Measurements from ENCODE around the gene LCLAT1. TPM values are rescaled to one million over a fixed set of nuclear protein-coding genes. Genes with fewer than 3 reads are reported as not detected.
"Not testable (repeated sequence)": the region's sequence is repeated elsewhere in the genome, so short reads cannot be mapped to it uniquely, and the experiment has no call there.

The LCLAT1 gene
- total RNA-seq, 1 experiment from 2014 or later: 36.0 TPM

GRCh38 chr2:30493440-30493839 is 46.4 kb downstream of the LCLAT1 start:
- H3K27ac ChIP-seq (ENCODE audit: low read length): no peak overlapping the region
- POLR2A ChIA-PET: no interaction called here
- no peak for TF ChIP-seq POLR2AphosphoS5 (IDR thresholded peaks at IDR 0.05; ENCODE audit: low read depth, low read length)
- no peak for TF ChIP-seq SIN3A (IDR thresholded peaks at IDR 0.05; ENCODE audit: borderline replicate concordance, insufficient read depth, low read depth, low read length)
- no peak for TF ChIP-seq REST (IDR thresholded peaks at IDR 0.05; ENCODE audit: insufficient read depth in 1 of 2, low read depth in 2 of 2, low read length in 1 of 2)
- no peak for TF ChIP-seq TCF7L2 (IDR thresholded peaks at IDR 0.05; ENCODE audit: low read depth, low read length)
- TF ChIP-seq CTCF (IDR thresholded peaks at IDR 0.05): no peak
- CTCF ChIA-PET: no interaction called here
- no peaks in the 10 kb centered on the region for H3K27me3 ChIP-seq (ENCODE audit: control insufficient read depth, insufficient read depth, low read length)
- H3K4me1 ChIP-seq (ENCODE audit: control insufficient read depth, insufficient read depth, low read length): no peaks in the 10 kb centered on the region
- H3K36me3 ChIP-seq (ENCODE audit: control insufficient read depth, insufficient read depth, low read length): no peaks in the 10 kb centered on the region
- BruUV-seq (replicated peaks): no TSS peak
- H3K4me3 ChIP-seq (ENCODE audit: low read depth in 2 of 2, low read length in 2 of 2): no peak overlapping the region
- no peak for DNase-seq (ENCODE audit: low read depth, low spot score)
- H3K9me3 ChIP-seq (ENCODE audit: control insufficient read depth, insufficient read depth, low read depth, low read length): peaks cover 14% of the 10 kb centered on the region; the same call in 1 of the 2 replicates
- ATAC-seq: no peak
- in situ Hi-C loops (cut with HindIII; ENCODE audit: low pct_unique_long_range_greater_than_20kb, low sequenced_read_pairs) (no loop called here), intact Hi-C loops (cut with micrococcal nuclease; ENCODE audit: unreplicated experiment) (no loop called here)

DNA sequence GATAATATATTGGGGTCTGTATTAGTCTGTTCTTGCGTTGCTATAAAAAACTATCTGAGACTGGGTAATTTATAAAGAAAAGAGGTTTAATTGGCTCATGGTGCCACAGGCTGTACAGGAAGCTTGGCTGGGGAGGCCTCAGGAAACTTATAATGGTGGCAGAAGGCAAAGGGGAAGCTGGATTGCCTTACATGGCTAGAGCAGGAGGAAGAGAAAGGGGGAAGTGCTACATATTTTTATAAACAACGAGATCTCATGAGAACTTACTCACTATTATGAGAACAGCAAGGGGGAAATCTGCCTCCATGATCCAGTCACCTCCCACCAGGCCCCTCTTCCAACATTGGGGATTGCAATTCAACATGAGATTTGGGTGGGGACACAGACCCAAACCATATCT is 48.9 kb downstream of the LCLAT1 start:
- DNase-seq (ENCODE audit: low read depth, low spot score); BruUV-seq (replicated peaks); H3K36me3 ChIP-seq (ENCODE audit: control insufficient read depth, insufficient read depth, low read length); H3K4me3 ChIP-seq (ENCODE audit: low read depth in 2 of 2, low read length in 2 of 2); H3K27me3 ChIP-seq (ENCODE audit: control insufficient read depth, insufficient read depth, low read length); H3K4me1 ChIP-seq (ENCODE audit: control insufficient read depth, insufficient read depth, low read length); POLR2A ChIA-PET; H3K27ac ChIP-seq (ENCODE audit: low read length); CTCF ChIA-PET; ATAC-seq; in situ Hi-C loops (cut with HindIII; ENCODE audit: low pct_unique_long_range_greater_than_20kb, low sequenced_read_pairs); intact Hi-C loops (cut with micrococcal nuclease; ENCODE audit: unreplicated experiment): not testable (repeated sequence)
- peaks cover 28% of the 10 kb centered on the region for H3K9me3 ChIP-seq (ENCODE audit: control insufficient read depth, insufficient read depth, low read depth, low read length)

DNA sequence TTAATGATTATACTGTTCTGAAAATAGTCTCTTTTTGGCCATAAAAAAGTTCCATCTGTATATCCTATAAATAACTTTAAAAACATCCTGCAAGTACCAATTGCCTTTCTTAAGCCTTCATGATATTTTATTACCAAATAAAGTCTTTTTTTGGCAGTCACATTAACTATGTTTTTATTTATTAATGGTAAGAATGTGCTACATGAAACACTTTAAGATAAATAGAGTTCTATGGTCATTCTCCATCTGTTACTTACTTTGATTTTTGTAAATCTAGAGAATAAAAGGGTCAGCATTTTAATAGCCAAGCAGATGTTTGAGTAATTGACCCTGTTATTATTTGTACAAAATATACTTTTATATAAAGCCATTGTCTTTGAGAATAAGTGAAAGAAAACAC is 52.6 kb downstream of the LCLAT1 start:
- no peak for ATAC-seq
- peaks cover 30% of the 10 kb centered on the region for H3K9me3 ChIP-seq (ENCODE audit: control insufficient read depth, insufficient read depth, low read depth, low read length)
- no peaks in the 10 kb centered on the region for H3K27me3 ChIP-seq (ENCODE audit: control insufficient read depth, insufficient read depth, low read length)
- H3K27ac ChIP-seq (ENCODE audit: low read length): no peak overlapping the region
- in situ Hi-C loops (cut with HindIII; ENCODE audit: low pct_unique_long_range_greater_than_20kb, low sequenced_read_pairs) (no loop called here), intact Hi-C loops (cut with micrococcal nuclease; ENCODE audit: unreplicated experiment) (no loop called here)
- no peaks in the 10 kb centered on the region for H3K36me3 ChIP-seq (ENCODE audit: control insufficient read depth, insufficient read depth, low read length)
- no TSS peak for BruUV-seq (replicated peaks)
- H3K4me3 ChIP-seq (ENCODE audit: low read depth in 2 of 2, low read length in 2 of 2): no peak overlapping the region
- CTCF ChIA-PET: no interaction called here
- TF ChIP-seq SIN3A (IDR thresholded peaks at IDR 0.05; ENCODE audit: borderline replicate concordance, insufficient read depth, low read depth, low read length): no peak
- TF ChIP-seq TCF7L2 (IDR thresholded peaks at IDR 0.05; ENCODE audit: low read depth, low read length): no peak
- no peak for TF ChIP-seq CTCF (IDR thresholded peaks at IDR 0.05)
- no peak for TF ChIP-seq POLR2AphosphoS5 (IDR thresholded peaks at IDR 0.05; ENCODE audit: low read depth, low read length)
- TF ChIP-seq REST (IDR thresholded peaks at IDR 0.05; ENCODE audit: insufficient read depth in 1 of 2, low read depth in 2 of 2, low read length in 1 of 2): no peak
- no peaks in the 10 kb centered on the region for H3K4me1 ChIP-seq (ENCODE audit: control insufficient read depth, insufficient read depth, low read length)
- POLR2A ChIA-PET: no interaction called here
- DNase-seq (ENCODE audit: low read depth, low spot score): no peak
